Testis (tissue), 2 donors: ENCODE results near the gene DAB2.

ENCODE experiments used
- CTCF ChIP-seq, 3 experiments: fragments of 450-650 bp in 2 of 3; fragments of 200-600 bp in 1 of 3; sonication (generic) in 1 of 3; IDR thresholded peaks; one replicate each; pipeline ENCODE4 v1.5.1; 2016 to 2019; ENCODE audit warnings: antibody characterized with exemption in 3 of 3, mild to moderate bottlenecking in 2 of 3, moderate library complexity in 1 of 3
- POLR2A ChIP-seq: fragments of 450-650 bp; IDR thresholded peaks from one replicate; pipeline ENCODE4 v1.6.1; 2017; ENCODE audit warnings: antibody characterized with exemption, mild to moderate bottlenecking, moderate library complexity

DNA sequence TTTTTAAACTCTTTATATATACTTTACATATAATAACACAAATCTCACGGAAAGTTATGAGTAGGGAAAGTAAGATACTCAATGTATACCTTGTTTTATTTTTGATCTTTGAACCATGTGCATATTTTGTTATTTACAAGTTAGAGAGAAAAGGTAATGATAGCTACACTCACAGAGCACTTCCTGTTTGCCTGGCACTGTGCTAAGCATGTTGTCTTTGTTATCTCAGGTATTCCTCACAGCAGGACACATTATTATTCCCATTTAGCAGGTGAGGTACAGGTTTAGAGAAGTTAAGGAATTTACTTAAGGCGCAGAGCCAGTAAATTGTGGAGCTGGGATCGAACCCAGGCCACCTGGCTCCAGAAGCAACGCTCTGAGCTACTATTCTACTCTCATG lies 63.5 kb downstream of the DAB2 start:
- no peak for TF ChIP-seq CTCF (IDR thresholded peaks at IDR 0.05)
- no peak for TF ChIP-seq POLR2A
